Measurements from ENCODE around the gene KRT27.

KRT27 gene

DNA sequence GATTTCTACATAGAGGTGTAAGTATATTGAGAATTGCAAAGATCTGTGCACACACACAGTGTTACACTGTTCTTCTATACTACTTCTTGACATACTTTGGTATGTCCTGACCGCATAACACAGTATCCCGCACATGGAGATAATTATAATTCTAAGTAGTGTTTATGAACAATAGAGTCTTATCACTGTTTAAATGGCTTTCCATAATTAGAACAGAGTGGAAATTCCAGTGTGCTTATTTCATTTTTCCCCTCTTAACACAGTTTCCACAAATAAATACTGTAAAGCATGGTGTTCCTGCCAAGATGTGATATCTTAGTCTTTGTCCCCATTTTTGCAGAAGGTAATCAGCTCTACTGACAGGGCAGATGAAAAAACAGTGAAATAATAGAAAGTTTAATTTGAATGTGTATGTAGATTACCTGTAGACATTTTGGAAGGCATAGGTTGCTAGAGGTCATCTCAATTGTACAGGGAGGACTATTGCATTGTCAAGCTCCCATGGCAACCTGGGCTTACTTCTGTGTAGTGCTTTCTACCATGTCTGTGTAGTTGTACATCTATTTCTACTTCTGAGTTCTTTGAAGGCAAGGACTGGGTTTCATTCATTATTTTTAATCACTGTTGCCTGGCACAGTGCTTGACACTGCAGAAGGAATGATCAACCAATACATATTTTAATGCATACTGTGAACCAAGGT is 27.5 kb upstream of the KRT27 start:
- TF ChIP-seq CTCF (IDR thresholded peaks at IDR 0.05; ENCODE audit: insufficient read depth, low read depth, low read length, missing control alignments), result no peak
- no peak for DNase-seq (ENCODE audit: low read depth)
- no peak overlapping the region for H3K4me3 ChIP-seq (ENCODE audit: low read depth, low read length)

- no peak overlapping the region for H3K4me3 ChIP-seq (ENCODE audit: low read depth, low read length)
- no peak for TF ChIP-seq CTCF (IDR thresholded peaks at IDR 0.05; ENCODE audit: insufficient read depth, low read depth, low read length, missing control alignments)
- no peak for DNase-seq (ENCODE audit: low read depth)
These were observed 23.8 kb upstream of the KRT27 start for GRCh38 chr17:40806131-40806530.

- TF ChIP-seq CTCF (IDR thresholded peaks at IDR 0.05; ENCODE audit: insufficient read depth, low read depth, low read length, missing control alignments), result peak; percentile 86
These were observed 21.3 kb upstream of the KRT27 start for GRCh38 chr17:40803617-40804082.

DNA sequence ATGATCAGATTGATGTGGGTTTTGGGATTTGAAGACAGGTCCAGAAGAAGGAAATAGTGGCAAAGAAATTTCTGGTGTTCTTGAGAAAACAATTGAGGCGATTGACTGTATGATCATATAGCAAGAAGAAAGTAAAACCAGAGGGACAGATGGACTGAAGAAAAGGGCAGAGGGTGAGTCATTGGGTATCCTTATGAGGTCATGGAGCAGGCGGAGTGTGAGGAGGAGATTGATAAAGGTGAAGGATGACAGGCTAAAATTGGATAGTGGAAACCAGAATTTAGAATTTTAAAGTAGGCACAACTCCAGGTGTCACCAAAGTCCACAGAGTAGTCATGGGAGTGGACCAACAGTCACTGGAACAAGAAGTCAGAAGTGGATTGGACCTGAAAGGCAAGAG is 18.8 kb upstream of the KRT27 start:
- no peak overlapping the region for H3K4me3 ChIP-seq (ENCODE audit: low read depth, low read length)
- DNase-seq (ENCODE audit: low read depth), result no peak
- no peak for TF ChIP-seq CTCF (IDR thresholded peaks at IDR 0.05; ENCODE audit: insufficient read depth, low read depth, low read length, missing control alignments)

More at GRCh38 chr17:40803617-40804082, 21.3 kb upstream of the KRT27 start:
- H3K4me3 ChIP-seq (ENCODE audit: low read depth, low read length), result no peak overlapping the region
- DNase-seq (ENCODE audit: low read depth), result peak; percentile 70

DNA sequence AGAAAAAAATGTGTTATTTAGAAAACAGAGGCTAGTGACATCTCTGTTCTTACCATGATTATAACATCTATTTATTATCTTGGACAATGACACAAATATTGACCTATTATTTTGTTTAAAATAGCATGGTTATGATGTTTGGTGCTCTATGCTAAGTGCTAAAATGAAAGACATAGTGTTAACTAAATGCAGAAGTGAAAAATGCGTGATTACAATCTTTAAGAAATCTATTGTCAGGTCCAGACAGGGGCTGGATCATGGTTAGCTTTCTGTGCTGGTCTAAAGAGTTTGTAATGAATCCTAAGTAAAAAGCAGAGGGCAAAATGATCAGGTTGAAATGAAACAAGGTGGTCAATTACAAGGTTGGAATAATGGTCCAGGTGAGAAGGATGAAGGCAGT is 18.0 kb upstream of the KRT27 start:
- H3K4me3 ChIP-seq (ENCODE audit: low read depth, low read length), result no peak overlapping the region
- no peak for TF ChIP-seq CTCF (IDR thresholded peaks at IDR 0.05; ENCODE audit: insufficient read depth, low read depth, low read length, missing control alignments)
- no peak for DNase-seq (ENCODE audit: low read depth)

- no peak for TF ChIP-seq CTCF (IDR thresholded peaks at IDR 0.05; ENCODE audit: insufficient read depth, low read depth, low read length, missing control alignments)
- no peak for DNase-seq (ENCODE audit: low read depth)
These were observed 17.5 kb upstream of the KRT27 start, which contains the start of gene KRT28 for GRCh38 chr17:40799859-40800258. Gene KRT28, minus strand, starts transcription at chr17:40799959. Its CDS starts 66 bp downstream, at chr17:40799893.

DNA sequence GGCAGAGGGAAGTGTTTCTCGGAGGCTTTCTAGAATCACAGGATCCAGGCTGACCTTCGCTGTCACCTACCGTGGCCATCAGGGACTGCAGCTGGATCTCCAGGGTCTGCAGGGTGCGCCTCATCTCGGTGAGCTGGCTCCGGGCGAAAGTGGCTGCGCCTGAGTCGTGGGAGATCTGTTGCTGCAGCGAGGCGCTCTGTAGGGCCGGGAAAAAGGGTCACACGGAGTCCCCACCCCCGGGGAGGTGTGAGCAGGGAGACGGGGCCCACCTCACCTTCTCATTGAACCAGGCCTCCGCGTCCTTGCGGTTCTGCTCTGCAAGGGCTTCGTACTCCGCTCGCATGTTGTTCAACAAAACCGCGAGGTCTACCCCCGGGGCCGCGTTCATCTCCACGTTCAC is 14.5 kb upstream of the KRT27 start:
- TF ChIP-seq CTCF (IDR thresholded peaks at IDR 0.05; ENCODE audit: insufficient read depth, low read depth, low read length, missing control alignments), result no peak
- H3K4me3 ChIP-seq (ENCODE audit: low read depth, low read length), result no peak overlapping the region

More at GRCh38 chr17:40799859-40800258, 17.5 kb upstream of the KRT27 start, which contains the start of gene KRT28:
- H3K4me3 ChIP-seq (ENCODE audit: low read depth, low read length), result no peak within 1 kb of the TSS

More for the DNA sequence above, 14.5 kb upstream of the KRT27 start:
- DNase-seq (ENCODE audit: low read depth), result no peak
